HG02763 (cell line): ENCODE data around the gene CCDC40.

Experiments used
- ATAC-seq: cut with Tn5 transposase; IDR thresholded peaks from one replicate; pipeline ENCODE4 v1.9.1; 2021; ENCODE audit warnings: mild to moderate bottlenecking, moderate library complexity; ENCODE audit not compliant: unreplicated experiment

Gene CCDC40

GRCh38 chr17:80018917-80019651, 17.4 kb upstream of the CCDC40 start:
- ATAC-seq = no peak

- no peak for ATAC-seq
Measured at GRCh38 chr17:80021600-80021999, 14.8 kb upstream of the CCDC40 start.

- ATAC-seq = no peak
Measured at GRCh38 chr17:80023481-80024205, 12.8 kb upstream of the CCDC40 start.

- ATAC-seq = no peak
Measured at GRCh38 chr17:80024206-80024972, 12.1 kb upstream of the CCDC40 start.

GRCh38 chr17:80025140-80025539, 11.3 kb upstream of the CCDC40 start:
- no peak for ATAC-seq

GRCh38 chr17:80025796-80026195, 10.6 kb upstream of the CCDC40 start:
- ATAC-seq = no peak

GRCh38 chr17:80026359-80027042, 9.9 kb upstream of the CCDC40 start:
- no peak for ATAC-seq

- ATAC-seq = no peak
Measured at GRCh38 chr17:80027043-80027435, 9.4 kb upstream of the CCDC40 start.

GRCh38 chr17:80028030-80028429, 8.4 kb upstream of the CCDC40 start:
- ATAC-seq = no peak

GRCh38 chr17:80029258-80029974, 7.0 kb upstream of the CCDC40 start:
- ATAC-seq = no peak

- no peak for ATAC-seq
Measured at GRCh38 chr17:80030730-80031410, 5.6 kb upstream of the CCDC40 start.

- ATAC-seq = no peak
Measured at GRCh38 chr17:80031691-80032430, 4.6 kb upstream of the CCDC40 start.

- ATAC-seq = no peak
Measured at GRCh38 chr17:80032614-80033171, 3.7 kb upstream of the CCDC40 start.

GRCh38 chr17:80033840-80034239, 2.6 kb upstream of the CCDC40 start:
- ATAC-seq = no peak

- peak; percentile 18 for ATAC-seq
Measured at GRCh38 chr17:80034791-80035686, 1.4 kb upstream of the CCDC40 start.

GRCh38 chr17:80035687-80035936, 830 bp upstream of the CCDC40 start, which contains the start of gene TBC1D16:
Gene TBC1D16, minus strand, starts transcription at chr17:80035872. Its CDS starts 22,325 bp downstream, at chr17:80013547.
- peak; percentile 53 for ATAC-seq

GRCh38 chr17:80036715-80037477, 454 bp downstream of the CCDC40 start:
- no peak for ATAC-seq
